H1 (cell line): ENCODE results near the gene FUBP3. TPM values are rescaled to one million over a fixed set of nuclear protein-coding genes. Genes with fewer than 3 reads are reported as not detected.

ENCODE experiments used
- CTCF ChIA-PET: fragments of 300-600 bp; sonication (Branson Sonifier 250); formaldehyde crosslinking; loops from one replicate; lab custom pipeline; 2021; ENCODE audit not compliant: partially characterized antibody; lab: Charles Lee
- POLR2A ChIA-PET: fragments of 300-600 bp; sonication (Branson Sonifier 250); formaldehyde crosslinking; loops from one replicate; lab custom pipeline; 2021; ENCODE audit warnings: inconsistent platforms; ENCODE audit not compliant: partially characterized antibody; lab: Charles Lee
- DNase-seq, 2 experiments: peaks; one replicate each; pipeline versions ENCODE4 v3.0.0 to v3.0.0-alpha.2; 2010 to 2022; ENCODE audit warnings: low spot score in 2 of 2, low read depth in 1 of 2, mixed read lengths in 1 of 2
- FAIRE-seq: peaks from 2 replicates; lab custom pipeline; 2011; peaks lifted over from hg19 to GRCh38; lab: Jason Lieb, UNC
- H2AFZ ChIP-seq: 2 replicates; pipeline ENCODE4 v1.8.1; 2012; ENCODE audit warnings: low read length, inconsistent platforms
- H2AK5ac ChIP-seq: 2 replicates; pipeline ENCODE4 v1.6.1; 2013; ENCODE audit warnings: low read depth, low read length
- H2BK120ac ChIP-seq: replicated peaks from 2 replicates; pipeline ENCODE3; 2013; ENCODE audit warnings: low read depth, low read length, inconsistent platforms
- H2BK12ac ChIP-seq: 2 replicates; pipeline ENCODE4 v1.6.1; 2013; ENCODE audit warnings: low read depth, low read length
- H2BK15ac ChIP-seq: 2 replicates; pipeline ENCODE4 v1.6.1; 2013; ENCODE audit warnings: low read length
- H2BK20ac ChIP-seq: 2 replicates; pipeline ENCODE4 v1.6.1; 2013; ENCODE audit warnings: low read length
- H2BK5ac ChIP-seq: 2 replicates; pipeline ENCODE4 v1.6.1; 2013; ENCODE audit warnings: low read depth, low read length
- H3K14ac ChIP-seq: 2 replicates; pipeline ENCODE4 v1.6.1; 2013; ENCODE audit warnings: inconsistent platforms; ENCODE audit not compliant: insufficient read length
- H3K18ac ChIP-seq: 2 replicates; pipeline ENCODE4 v1.6.1; 2013; ENCODE audit warnings: low read length; ENCODE audit errors: extremely low read depth
- H3K23ac ChIP-seq: 2 replicates; pipeline ENCODE4 v1.6.1; 2013; ENCODE audit warnings: inconsistent platforms; ENCODE audit not compliant: insufficient read length
- H3K23me2 ChIP-seq: 2 replicates; pipeline ENCODE4 v1.6.1; 2013; ENCODE audit warnings: low read depth, low read length
- H3K27ac ChIP-seq: 2 replicates; pipeline ENCODE4 v1.6.1; 2011; ENCODE audit warnings: low read depth, low read length, inconsistent platforms
- H3K27me3 ChIP-seq, 4 experiments: replicated peaks in 1 of 4; 1 replicate in 1 of 4; 2 replicates in 3 of 4; pipeline versions ENCODE4 v1.6.1 to v1.8.1; 2011 to 2013; ENCODE audit warnings: low read length in 3 of 4, mild to moderate bottlenecking in 3 of 4, inconsistent platforms in 2 of 4, mixed read lengths in 2 of 4, moderate library complexity in 1 of 4; ENCODE audit not compliant: control insufficient read depth in 3 of 4, insufficient read depth in 3 of 4; ENCODE audit errors: extremely low read depth in 1 of 4
- H3K36me3 ChIP-seq, 4 experiments: 2 replicates each; pipeline versions ENCODE4 v1.6.1 to v1.8.1; 2011 to 2013; ENCODE audit warnings: mild to moderate bottlenecking in 4 of 4, low read length in 3 of 4, moderate library complexity in 2 of 4, control low read depth in 1 of 4, inconsistent platforms in 1 of 4; ENCODE audit not compliant: insufficient read depth in 4 of 4, control insufficient read depth in 2 of 4
- H3K4ac ChIP-seq: replicated peaks from 2 replicates; pipeline ENCODE3; 2013; ENCODE audit warnings: low read length, low read depth, mixed read lengths, inconsistent platforms; ENCODE audit not compliant: insufficient read length
- H3K4me1 ChIP-seq, 4 experiments: replicated peaks in 1 of 4; 1 replicate in 1 of 4; 2 replicates in 3 of 4; pipeline versions ENCODE4 v1.6.1 to v1.8.1; 2011 to 2013; ENCODE audit warnings: low read length in 3 of 4, inconsistent platforms in 2 of 4, mixed read lengths in 1 of 4; ENCODE audit not compliant: insufficient read depth in 4 of 4, control insufficient read depth in 3 of 4
- H3K4me2 ChIP-seq, 2 experiments: 2 replicates each; pipeline versions ENCODE4 v1.6.1 to v1.8.1; 2011 to 2013; ENCODE audit warnings: low read depth in 2 of 2, low read length in 2 of 2, control low read depth in 1 of 2, inconsistent platforms in 1 of 2, mild to moderate bottlenecking in 1 of 2; ENCODE audit not compliant: insufficient read depth in 1 of 2
- H3K4me3 ChIP-seq, 4 experiments: fragments of 200-600, 300-600 bp in 1 of 4; sonication (generic), shearing (Covaris generic), sonication (Bioruptor Twin) in 1 of 4; 2 replicates each; pipeline versions ENCODE4 v1.5.1 to v1.8.1; 2011 to 2016; ENCODE audit warnings: low read length in 4 of 4, low read depth in 3 of 4, control low read depth in 2 of 4, inconsistent platforms in 2 of 4, mild to moderate bottlenecking in 2 of 4, mixed read lengths in 1 of 4, moderate library complexity in 1 of 4; ENCODE audit not compliant: insufficient read depth in 2 of 4; ENCODE audit errors: extremely low read depth in 1 of 4
- H3K56ac ChIP-seq: replicated peaks from 2 replicates; pipeline ENCODE3; 2013; ENCODE audit warnings: low read depth, mild to moderate bottlenecking, mixed read lengths, low read length, inconsistent platforms; ENCODE audit not compliant: insufficient read length
- H3K79me1 ChIP-seq: 2 replicates; pipeline ENCODE4 v1.6.1; 2013; ENCODE audit warnings: low read depth, low read length, control low read depth
- H3K79me2 ChIP-seq, 2 experiments: 2 replicates each; pipeline versions ENCODE4 v1.6.1 to v1.8.1; 2012 to 2013; ENCODE audit warnings: low read length in 2 of 2, mild to moderate bottlenecking in 2 of 2, inconsistent platforms in 1 of 2; ENCODE audit not compliant: insufficient read depth in 2 of 2, control insufficient read depth in 1 of 2
- H3K9ac ChIP-seq, 4 experiments: replicated peaks in 1 of 4; 1 replicate in 1 of 4; 2 replicates in 3 of 4; pipeline versions ENCODE4 v1.6.1 to v1.8.1; 2011 to 2013; ENCODE audit warnings: low read depth in 3 of 4, low read length in 3 of 4, control low read depth in 2 of 4, mild to moderate bottlenecking in 2 of 4, moderate library complexity in 2 of 4, inconsistent platforms in 1 of 4; ENCODE audit errors: extremely low read depth in 1 of 4
- H3K9me3 ChIP-seq, 2 experiments: 2 replicates each; pipeline versions ENCODE4 v1.6.1 to v1.8.1; 2012 to 2013; ENCODE audit warnings: mild to moderate bottlenecking in 2 of 2, moderate library complexity in 2 of 2, control low read depth in 1 of 2, inconsistent platforms in 1 of 2, low read depth in 1 of 2, low read length in 1 of 2, mixed read lengths in 1 of 2; ENCODE audit not compliant: insufficient read depth in 2 of 2
- H4K20me1 ChIP-seq, 2 experiments: replicated peaks in 1 of 2; 2 replicates each; pipeline versions ENCODE3 to v1.8.1; 2011 to 2013; ENCODE audit warnings: inconsistent platforms in 2 of 2, low read length in 2 of 2, mild to moderate bottlenecking in 1 of 2; ENCODE audit not compliant: insufficient read depth in 2 of 2, control insufficient read depth in 1 of 2
- H4K5ac ChIP-seq: 2 replicates; pipeline ENCODE4 v1.6.1; 2013; ENCODE audit warnings: low read length, low read depth, mixed read lengths, inconsistent platforms; ENCODE audit not compliant: insufficient read length
- H4K8ac ChIP-seq: 2 replicates; pipeline ENCODE4 v1.8.0; 2013; ENCODE audit warnings: mild to moderate bottlenecking, moderate library complexity, low read length, inconsistent platforms; ENCODE audit not compliant: insufficient read depth; ENCODE audit errors: extremely low read depth
- H4K91ac ChIP-seq: replicated peaks from 2 replicates; pipeline ENCODE3; 2013; ENCODE audit warnings: low read length, mixed read lengths, inconsistent platforms; ENCODE audit not compliant: insufficient read length
- CEBPB ChIP-seq: IDR thresholded peaks from 2 replicates; pipeline ENCODE4 v1.6.1; 2012; ENCODE audit warnings: low read depth, low read length
- CTBP2 ChIP-seq: IDR thresholded peaks from 2 replicates; pipeline ENCODE4 v1.7.0; 2011; ENCODE audit warnings: borderline replicate concordance, mild to moderate bottlenecking, moderate library complexity, mixed read lengths, low read length; ENCODE audit not compliant: insufficient read depth, insufficient read length
- HDAC2 ChIP-seq, 2 experiments: fragments of 300-600 bp in 1 of 2; sonication (generic) in 1 of 2; IDR thresholded peaks; 2 replicates each; pipeline ENCODE4 v1.6.1; 2011 to 2012; ENCODE audit warnings: low read depth in 2 of 2, low read length in 2 of 2, mild to moderate bottlenecking in 2 of 2, moderate library complexity in 2 of 2, borderline replicate concordance in 1 of 2, inconsistent platforms in 1 of 2
- RNF2 ChIP-seq: fragments of 200-900, 300-1000 bp; sonication (generic); IDR thresholded peaks from 2 replicates; pipeline ENCODE4 v1.7.1; 2016; ENCODE audit warnings: borderline replicate concordance, low read depth, mild to moderate bottlenecking, antibody characterized with exemption, low read length; ENCODE audit not compliant: poor library complexity, severe bottlenecking; ENCODE audit errors: missing control alignments
- SIX5 ChIP-seq: IDR thresholded peaks from 2 replicates; pipeline ENCODE4 v1.6.1; 2011; ENCODE audit warnings: mild to moderate bottlenecking, low read depth, low read length
- SUZ12 ChIP-seq: fragments of 200-600 bp; sonication (generic); IDR thresholded peaks from 2 replicates; pipeline ENCODE4 v1.6.1; 2012; ENCODE audit warnings: mild to moderate bottlenecking, inconsistent platforms, low read length, moderate library complexity, mixed read lengths
- WGBS, 2 experiments: shearing (Covaris generic) in 1 of 2; methylation state at CpG; one replicate each; pipeline versions ENCODE4 v1.1.6 to v1.1.7; 2013 to 2015; ENCODE audit warnings: low lambda C conversion rate in 2 of 2, mixed read lengths in 2 of 2, inconsistent platforms in 1 of 2, low coverage in 1 of 2, missing lambda C conversion rate in 1 of 2; ENCODE audit not compliant: insufficient replicate concordance in 2 of 2, insufficient coverage in 1 of 2, insufficient read length in 1 of 2; ENCODE audit errors: extremely low coverage in 1 of 2, missing lambda C conversion rate in 1 of 2; 5-methylcytosine and 5-hydroxymethylcytosine counted together
- polyA plus RNA-seq, 7 experiments: library from polyadenylated mRNA; depleted of rRNA in 3 of 7; stranded (reverse) in 5 of 7; unstranded in 2 of 7; fragments of >200 nt in 5 of 7; fragments of 200-250 nt in 2 of 7; gene quantifications; 1 replicate in 5 of 7; 2 replicates in 1 of 7; 4 replicates in 1 of 7; pipeline versions ENCODE4 v1.2.1 to v1.2.3, GENCODE V29; 2011 to 2013; ENCODE audit warnings: missing spikeins in 2 of 7, mixed read lengths in 2 of 7
- total RNA-seq: library from RNA; stranded (reverse); fragmentation: NEBNext Ultra II Directional; extraction: Animal tissue kit (Norgen Biotek cat#: 25700); gene quantifications from 2 replicates; pipeline ENCODE4 v1.2.1, GENCODE V29; 2021

FUBP3 gene
- total and polyA plus RNA-seq, 2 of the 8 experiments (the other 6 are each of a cell fraction or from before 2014, with no cell fraction given) = 23.7 to 76.4 TPM

DNA sequence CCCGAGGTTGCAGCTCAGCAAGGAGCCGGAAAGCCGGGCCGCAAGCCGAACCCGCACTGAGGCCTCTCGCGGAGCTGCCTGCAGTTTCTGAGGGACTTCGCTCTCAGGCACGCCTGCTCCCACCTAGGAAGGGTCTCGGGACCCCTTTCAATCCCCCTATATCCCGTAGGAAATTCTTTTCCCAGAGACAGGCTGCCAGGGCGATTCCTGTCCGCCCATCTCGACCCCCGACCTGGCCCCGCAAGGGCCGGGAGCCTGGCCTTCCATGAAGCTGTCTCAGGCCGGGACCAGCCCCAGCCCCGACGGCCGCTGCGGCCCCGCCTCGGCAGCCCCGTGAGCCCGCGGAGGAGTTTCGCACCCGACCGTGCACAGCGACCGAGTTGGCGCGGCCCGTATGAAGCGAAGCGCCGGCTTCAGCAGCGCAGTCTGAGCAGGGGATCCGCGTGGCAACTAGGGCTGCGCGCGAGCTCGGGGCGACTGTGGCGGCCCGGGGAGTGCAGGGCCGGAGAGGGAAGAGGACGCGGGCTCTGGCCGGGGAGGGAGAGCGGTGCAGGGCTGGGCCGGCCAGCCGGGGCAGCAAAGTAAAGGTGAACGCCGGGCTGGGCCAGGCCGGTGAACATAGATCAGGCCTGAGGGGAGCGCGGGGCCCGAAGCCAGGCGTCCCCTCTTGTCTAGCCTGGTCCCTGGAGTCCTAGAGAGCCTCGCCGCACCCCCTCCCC, 84.0 kb downstream of the FUBP3 start:
- Histone ChIP-seq H3K56ac (no peak overlapping the region), H3K14ac (no peak overlapping the region), H2BK12ac (peak overlapping the region; percentile 94; the same call in 1 of the 2 replicates), H3K27me3 (peaks cover 95 to 100% (median 100%) of the 10 kb centered on the region in 4 experiments), H2BK20ac (no peak overlapping the region), H2BK5ac (0 out of 2 replicates have a peak overlapping the region, but pooled peaks have one; percentile 24), H3K23me2 (peaks cover 12% of the 10 kb centered on the region; the same call in 1 of the 2 replicates), H4K20me1 (peaks cover 7 to 23% of the 10 kb centered on the region in 2 experiments), H3K4ac (no peak overlapping the region), H3K18ac (peak overlapping the region; percentile 36), H3K27ac (no peak overlapping the region), H3K79me2 (no peaks in the 10 kb centered on the region), H3K4me2 (peak overlapping the region; percentile 62 to 74), H3K4me1 (peaks cover 4 to 45% (median 28%) of the 10 kb centered on the region in 4 experiments), H3K4me3 (peak overlapping the region; percentile 31 to 62 (median 33)), H4K91ac (no peak overlapping the region), H2AFZ (no peak overlapping the region), H4K5ac (no peak overlapping the region), H2BK15ac (peak overlapping the region; percentile 46; the same call in 1 of the 2 replicates), H4K8ac (peak overlapping the region; percentile 39; the same call in 1 of the 2 replicates), H3K9ac (no peak overlapping the region), H3K36me3 (peaks cover 0 to 6% (median 0%) of the 10 kb centered on the region in 4 experiments; a peak in 1 of 8 replicates), H2AK5ac (no peak overlapping the region), H2BK120ac (peak overlapping the region; percentile 43), H3K79me1 (no peaks in the 10 kb centered on the region), H3K9me3 (peaks cover 5 to 8% of the 10 kb centered on the region in 2 experiments; a peak in 3 of 4 replicates), H3K23ac (no peak overlapping the region)
- DNase-seq (peak in 1 of 2 experiments; percentile 72), FAIRE-seq (no peak)
- ChIA-PET POLR2A (interaction anchor here (0.6 to 1.8 kb wide), 6 partner anchors 25 to 334 kb away, joined by 3 to 4 read pairs (median 3); partner anchors contain the start of gene EXOSC2), CTCF (interaction anchor here (1.0 to 2.7 kb wide), 7 partner anchors 10 to 435 kb away, joined by 3 to 13 read pairs (median 5); no protein-coding TSS in a partner anchor)
- WGBS, 2 experiments = 1% methylated on average over 29 of the region's 65 CpGs; no CpG with 5 or more reads in 1 of the 2 experiments
- TF ChIP-seq CTBP2 (peak; percentile 97), RNF2 (peak; percentile 92), SIX5 (no peak), CEBPB (no peak), SUZ12 (peak; percentile 96), HDAC2 (IDR thresholded peaks at IDR 0.05; ENCODE audit: borderline replicate concordance in 1 of 2, low read depth in 2 of 2, low read length in 2 of 2) (no peak)
